HEK293T (cell line): Measurements from ENCODE around the gene TMEM225B.

ENCODE experiments used
- ARNT ChIP-seq: fragments of 450-650 bp; IDR thresholded peaks from 2 replicates; pipeline ENCODE4 v1.6.1; 2017; ENCODE audit warnings: mild to moderate bottlenecking
- ELF4 ChIP-seq: fragments of 450-650 bp; IDR thresholded peaks from 2 replicates; pipeline ENCODE4 v1.6.1; 2017; ENCODE audit warnings: antibody characterized with exemption
- L3MBTL2 ChIP-seq: fragments of 450-650 bp; conservative IDR thresholded peaks from 2 replicates; pipeline ENCODE4 v1.6.1; 2016; ENCODE audit warnings: mild to moderate bottlenecking
- SUZ12 ChIP-seq: fragments of 450-650 bp; IDR thresholded peaks from 2 replicates; pipeline ENCODE4 v1.6.1; 2016; ENCODE audit warnings: mild to moderate bottlenecking

DNA sequence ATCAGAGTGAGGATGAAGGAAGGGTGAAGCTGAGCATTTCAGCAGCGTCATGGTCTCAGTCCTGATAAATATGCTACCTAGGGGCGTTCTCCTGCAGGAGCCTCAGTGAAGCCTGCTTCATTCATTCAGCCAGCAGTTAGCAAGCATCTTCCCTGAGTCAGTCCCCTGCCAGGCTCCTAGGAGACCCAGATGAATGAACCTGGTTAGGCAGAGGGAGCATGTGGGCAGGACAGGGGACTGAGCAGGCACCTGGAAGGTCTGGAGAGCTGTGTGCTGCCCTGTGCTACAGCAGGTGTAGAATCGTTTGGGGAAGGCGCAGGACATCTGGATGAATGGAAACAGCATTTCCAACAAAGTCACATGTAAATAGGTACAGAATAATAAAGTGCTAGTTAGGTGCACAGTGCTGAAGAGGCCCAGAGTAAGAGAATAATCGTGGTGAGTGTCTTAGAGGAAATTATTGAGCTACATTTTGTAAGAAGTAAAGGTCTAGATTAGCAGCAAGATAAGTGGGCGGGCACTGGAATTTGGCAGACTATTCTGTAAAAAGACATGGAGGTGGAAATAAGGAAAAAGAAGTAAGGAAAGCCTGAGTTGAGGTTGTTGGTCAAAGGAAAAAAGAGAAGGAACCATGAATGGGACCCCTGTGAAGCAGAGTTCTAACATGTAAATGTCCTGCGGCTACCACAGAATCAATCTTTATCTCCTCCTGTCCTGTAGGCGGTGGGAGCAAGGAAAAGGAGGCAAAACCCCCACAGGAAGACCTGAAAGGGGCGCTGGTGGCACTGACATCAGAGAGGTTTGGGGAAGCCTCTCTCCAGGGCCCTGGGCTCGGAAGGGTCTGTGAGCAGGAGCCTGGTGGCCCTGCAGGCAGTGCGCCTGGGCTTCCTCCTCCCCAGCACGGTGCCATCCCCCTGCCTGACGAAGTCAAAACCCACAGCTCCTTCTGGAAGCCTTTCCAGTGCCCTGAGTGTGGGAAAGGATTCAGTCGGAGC is 30.7 kb downstream of the TMEM225B start:
- no peak for TF ChIP-seq SUZ12
- no peak for TF ChIP-seq ARNT
- TF ChIP-seq L3MBTL2: no peak
- TF ChIP-seq ELF4: no peak
